ENCODE results near the gene CPLANE1.

CPLANE1 gene

DNA sequence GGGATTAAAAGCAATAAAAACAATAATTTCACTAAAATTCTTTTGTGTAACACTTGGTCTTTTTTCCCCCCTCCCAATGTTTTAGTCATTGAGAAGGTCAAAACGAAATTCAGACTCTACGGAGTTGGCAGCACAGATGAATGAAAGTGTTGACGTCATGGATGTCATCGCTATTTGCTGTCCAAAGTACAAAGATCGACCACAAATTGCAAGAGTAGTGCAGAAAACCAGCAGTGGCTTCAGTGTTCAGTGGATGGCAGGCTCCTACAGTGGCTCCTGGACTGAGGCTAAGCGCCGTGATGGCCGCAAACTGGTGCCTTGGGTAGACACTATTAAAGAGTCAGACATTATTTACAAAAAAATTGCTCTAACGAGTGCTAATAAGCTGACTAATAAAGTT is 184.7 kb downstream of the CPLANE1 start:
- DNase-seq (ENCODE audit: low read depth): no peak

DNA sequence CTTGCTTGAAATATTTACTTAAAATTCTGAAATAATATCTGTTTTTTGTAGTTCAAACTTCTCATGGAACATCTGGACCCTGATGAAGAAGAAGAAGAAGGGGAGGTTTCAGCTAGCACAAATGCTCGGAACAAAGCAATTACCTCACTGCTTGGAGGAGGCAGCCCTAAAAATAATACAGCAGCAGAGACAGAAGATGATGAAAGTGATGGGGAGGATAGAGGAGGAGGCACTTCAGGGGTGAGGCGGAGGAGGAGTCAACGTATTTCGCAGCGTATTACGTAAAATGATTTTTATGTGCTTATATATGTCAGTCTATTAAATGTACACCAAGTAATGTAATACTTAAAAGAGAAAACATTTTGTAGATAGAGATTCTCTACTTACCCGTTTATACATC is 185.4 kb downstream of the CPLANE1 start:
- no peak for DNase-seq (ENCODE audit: low read depth)

DNA sequence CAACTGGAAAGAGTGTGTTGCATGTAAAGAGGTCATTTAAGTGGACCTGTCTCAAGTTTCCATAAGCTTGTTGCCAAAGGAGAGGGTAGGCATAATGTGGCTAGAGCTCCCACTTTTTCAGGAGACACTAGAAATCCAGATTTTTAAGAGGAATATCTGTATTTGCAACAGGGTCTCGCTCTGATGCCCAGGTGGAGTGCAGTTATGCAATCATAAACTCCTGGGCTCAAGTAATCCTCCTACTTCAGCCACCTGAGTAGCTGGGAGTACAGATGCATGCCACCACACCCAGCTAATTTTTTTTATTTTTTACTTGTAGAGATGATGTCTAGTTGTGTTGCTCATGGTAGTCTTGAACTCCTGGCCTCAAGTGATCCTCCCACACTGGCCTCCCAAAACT is 189.1 kb downstream of the CPLANE1 start:
- DNase-seq (ENCODE audit: low read depth): no peak

DNA sequence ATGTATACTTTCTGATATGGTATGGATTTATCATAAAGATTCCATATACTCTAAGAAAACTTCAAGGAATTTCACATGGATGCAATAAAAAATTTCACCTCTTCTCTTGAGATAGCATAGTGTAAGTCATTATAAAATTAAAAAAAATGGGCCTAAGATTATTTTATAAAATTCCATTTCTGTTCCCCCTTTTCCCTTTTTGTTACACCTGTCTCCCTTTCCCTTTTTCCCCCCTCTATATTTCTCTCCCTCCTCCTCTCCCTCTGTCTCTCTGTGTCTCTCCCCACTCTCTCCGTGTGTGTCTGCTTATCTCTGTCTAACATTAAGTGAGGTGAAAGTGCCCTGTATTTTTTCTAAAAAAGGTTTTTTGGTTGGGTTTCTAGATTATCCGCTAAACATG is 192.4 kb downstream of the CPLANE1 start:
- no peak for DNase-seq (ENCODE audit: low read depth)
